Endothelial cell of umbilical vein (primary cell): ENCODE results near the gene CSNK1E. TPM values are rescaled to one million over a fixed set of nuclear protein-coding genes. Genes with fewer than 3 reads are reported as not detected.

Source experiments
- BruUV-seq: library from RNA; stranded (reverse); fragments of 400-500 nt; replicated peaks from 2 replicates; lab custom pipeline; 2021; lab: Mats Ljungman, UMichigan
- CTCF ChIA-PET: fragments of 300-600, 350-600 bp; sonication (Branson Sonifier 250); formaldehyde crosslinking; loops from one replicate; lab custom pipeline; 2021; ENCODE audit warnings: antibody characterized with exemption, inconsistent platforms; lab: Charles Lee
- POLR2A ChIA-PET: fragments of 300-600, 350-600 bp; sonication (Branson Sonifier 250); formaldehyde crosslinking; loops from one replicate; lab custom pipeline; 2021; ENCODE audit warnings: antibody characterized with exemption, inconsistent platforms; lab: Charles Lee
- DNase-seq: peaks from one replicate; pipeline ENCODE4 v3.0.0-alpha.2; 2011; ENCODE audit warnings: low read depth, low spot score
- FAIRE-seq: peaks from 2 replicates; lab custom pipeline; 2011; peaks lifted over from hg19 to GRCh38; lab: Jason Lieb, UNC
- H2AFZ ChIP-seq: 2 replicates; pipeline ENCODE4 v1.6.0; 2012; ENCODE audit warnings: low read depth, low read length, control low read depth, inconsistent platforms
- H3K27ac ChIP-seq: 2 replicates; pipeline ENCODE4 v1.5.1; 2011; ENCODE audit warnings: low read depth, mild to moderate bottlenecking, control low read depth, low read length, moderate library complexity; ENCODE audit not compliant: insufficient read depth
- H3K27me3 ChIP-seq, 2 experiments: 2 replicates each; pipeline versions ENCODE4 v1.6.0 to v1.6.1; 2011; ENCODE audit warnings: low read length in 2 of 2, mixed read lengths in 1 of 2; ENCODE audit not compliant: control insufficient read depth in 2 of 2, insufficient read depth in 2 of 2
- H3K36me3 ChIP-seq, 2 experiments: 2 replicates in 1 of 2; 3 replicates in 1 of 2; pipeline ENCODE4 v1.5.1; 2011; ENCODE audit warnings: low read length in 2 of 2, mild to moderate bottlenecking in 1 of 2, moderate library complexity in 1 of 2; ENCODE audit not compliant: control insufficient read depth in 2 of 2, insufficient read depth in 2 of 2; ENCODE audit errors: extremely low read depth in 1 of 2
- H3K4me1 ChIP-seq: 3 replicates; pipeline ENCODE4 v1.5.1; 2011; ENCODE audit warnings: mild to moderate bottlenecking, low read length; ENCODE audit not compliant: control insufficient read depth, insufficient read depth; ENCODE audit errors: extremely low read depth
- H3K4me2 ChIP-seq: 2 replicates; pipeline ENCODE4 v1.6.1; 2011; ENCODE audit warnings: low read length, control low read depth, mixed read lengths; ENCODE audit not compliant: insufficient read depth
- H3K4me3 ChIP-seq, 3 experiments: fragments of 200-600 bp in 1 of 3; sonication (generic), shearing (Covaris generic) in 1 of 3; replicated peaks in 1 of 3; 2 replicates each; pipeline ENCODE4 v1.5.1; 2011 to 2016; ENCODE audit warnings: control low read depth in 3 of 3, low read length in 3 of 3, mild to moderate bottlenecking in 2 of 3, inconsistent platforms in 1 of 3, low read depth in 1 of 3, moderate library complexity in 1 of 3; ENCODE audit not compliant: insufficient read depth in 1 of 3
- H3K79me2 ChIP-seq: 2 replicates; pipeline ENCODE4 v1.6.0; 2012; ENCODE audit warnings: low read length, inconsistent platforms; ENCODE audit not compliant: control insufficient read depth, insufficient read depth
- H3K9ac ChIP-seq: replicated peaks from 2 replicates; pipeline ENCODE3; 2011; ENCODE audit warnings: low read length, control low read depth; ENCODE audit not compliant: insufficient read depth; ENCODE audit errors: extremely low read depth
- H3K9me1 ChIP-seq: replicated peaks from 3 replicates; pipeline ENCODE4 v1.6.0; 2011; ENCODE audit warnings: mild to moderate bottlenecking, low read length; ENCODE audit not compliant: control insufficient read depth, insufficient read depth; ENCODE audit errors: extremely low read depth
- H3K9me3 ChIP-seq: replicated peaks from 2 replicates; pipeline ENCODE4 v1.5.1; 2012; ENCODE audit warnings: low read length, inconsistent platforms; ENCODE audit not compliant: control insufficient read depth, insufficient read depth
- H4K20me1 ChIP-seq: replicated peaks from 2 replicates; pipeline ENCODE3; 2011; ENCODE audit warnings: mild to moderate bottlenecking, low read length; ENCODE audit not compliant: control insufficient read depth, insufficient read depth; ENCODE audit errors: extremely low read depth
- CTCF ChIP-seq, 2 donors: IDR thresholded peaks; 1 replicate in 1 of 2; 2 replicates in 1 of 2; pipeline ENCODE4 v1.5.1; 2011; ENCODE audit warnings: low read length in 2 of 2, mild to moderate bottlenecking in 2 of 2, moderate library complexity in 2 of 2, control low read depth in 1 of 2, inconsistent platforms in 1 of 2, low read depth in 1 of 2; ENCODE audit not compliant: insufficient read depth in 1 of 2; ENCODE audit errors: extremely low read depth in 1 of 2
- EZH2 ChIP-seq: IDR thresholded peaks from 2 replicates; pipeline ENCODE4 v1.6.1; 2012; ENCODE audit warnings: borderline replicate concordance, low read depth, mild to moderate bottlenecking, moderate library complexity, low read length, inconsistent platforms; ENCODE audit not compliant: severe bottlenecking
- FOS ChIP-seq: IDR thresholded peaks from 2 replicates; pipeline ENCODE4 v1.6.1; 2011; ENCODE audit warnings: mild to moderate bottlenecking, low read length, moderate library complexity, borderline replicate concordance; ENCODE audit not compliant: insufficient read depth
- GATA2 ChIP-seq: IDR thresholded peaks from 2 replicates; pipeline ENCODE4 v1.7.0; 2011; ENCODE audit warnings: low read depth, mild to moderate bottlenecking, moderate library complexity, mixed read lengths, low read length; ENCODE audit not compliant: insufficient read length, insufficient read depth
- JUN ChIP-seq: IDR thresholded peaks from 2 replicates; pipeline ENCODE4 v1.6.1; 2011; ENCODE audit warnings: borderline replicate concordance, low read depth; ENCODE audit not compliant: insufficient read length, insufficient read depth
- MAX ChIP-seq: IDR thresholded peaks from 2 replicates; pipeline ENCODE4 v1.6.1; 2011; ENCODE audit not compliant: insufficient read depth, insufficient read length
- MYC ChIP-seq: IDR thresholded peaks from one replicate; pipeline ENCODE4 v1.6.1; 2011; ENCODE audit warnings: mild to moderate bottlenecking, low read depth, low read length
- POLR2A ChIP-seq: IDR thresholded peaks from 2 replicates; pipeline ENCODE4 v1.6.1; 2012; ENCODE audit warnings: low read depth, mild to moderate bottlenecking, control low read depth, low read length
- POLR2AphosphoS5 ChIP-seq: IDR thresholded peaks from 2 replicates; pipeline ENCODE4 v1.6.1; 2012; ENCODE audit warnings: low read depth, mild to moderate bottlenecking, control low read depth, low read length, moderate library complexity; ENCODE audit not compliant: insufficient read depth
- dilution Hi-C: fragments of 300-500 bp; cut with MboI; formaldehyde crosslinking; loops from one replicate; pipeline ENCODE4 v1.15.0; 2019; ENCODE audit warnings: low sequenced_read_pairs; ENCODE audit not compliant: extremely low pct_ligation_motif_present
- intact Hi-C: fragments of 100-400 bp; cut with micrococcal nuclease; formaldehyde crosslinking; loops from one replicate; pipeline ENCODE4 v1.10.0; 2022
- polyA plus RNA-seq, 4 experiments: library from polyadenylated mRNA; depleted of rRNA in 3 of 4; stranded (reverse) in 3 of 4; unstranded in 1 of 4; fragments of >200 nt; gene quantifications; 2 replicates each; pipeline versions ENCODE4 v1.2.1 to v1.2.3, GENCODE V29; 2011 to 2012; ENCODE audit warnings: missing spikeins in 1 of 4
- total RNA-seq: library from RNA; stranded (reverse); gene quantifications from 2 replicates; pipeline ENCODE4 v1.2.3, GENCODE V29; 2021

Gene CSNK1E
- total and polyA plus RNA-seq, 2 donors (not counting 3 experiments of a cell fraction or from before 2014, with no cell fraction given) = 259 to 262 TPM

- peak overlapping the region; percentile 14 for H3K9ac ChIP-seq
- H2AFZ ChIP-seq = no peak overlapping the region
- DNase-seq (peak; percentile 9), FAIRE-seq (peak; percentile 77)
- ChIA-PET POLR2A (interaction anchor here (0.5 kb wide), 1 partner anchor 178 kb away, joined by 3 read pairs; no protein-coding TSS in a partner anchor), CTCF (interaction anchor here (0.5 to 3.0 kb wide), 4 partner anchors 9 to 262 kb away, joined by 3 to 10 read pairs (median 8); no protein-coding TSS in a partner anchor)
- no peaks in the 10 kb centered on the region for H3K9me3 ChIP-seq
- no peak for TF ChIP-seq FOS
- TF ChIP-seq GATA2 = no peak
- TF ChIP-seq POLR2AphosphoS5 = no peak
- no peak for TF ChIP-seq POLR2A
- TF ChIP-seq MAX = no peak
- no peak for TF ChIP-seq MYC
- TF ChIP-seq JUN = no peak
- no peak for TF ChIP-seq CTCF (IDR thresholded peaks at IDR 0.05; ENCODE audit: extremely low read depth in 1 of 2, insufficient read depth in 1 of 2, low read depth in 1 of 2, low read length in 2 of 2)
- no peak for TF ChIP-seq EZH2
- peaks cover 77% of the 10 kb centered on the region for H3K79me2 ChIP-seq
- H3K36me3 ChIP-seq = peaks cover 8 to 28% of the 10 kb centered on the region in 2 experiments
- H3K4me3 ChIP-seq = peak overlapping the region in 2 of 3 experiments; percentile 84 to 98
- no peaks in the 10 kb centered on the region for H3K9me1 ChIP-seq
- H3K27me3 ChIP-seq = no peaks in the 10 kb centered on the region
- no TSS peak for BruUV-seq
- peak overlapping the region; percentile 93 for H3K4me2 ChIP-seq
- peak overlapping the region; percentile 61 for H3K27ac ChIP-seq
- peaks cover 5% of the 10 kb centered on the region for H4K20me1 ChIP-seq
- intact Hi-C loops (loop anchor here (5.0 kb wide), 1 partner anchor 42 kb away; the partner anchor contains the start of gene TMEM184B), dilution Hi-C loops (no loop called here)
- peaks cover 52% of the 10 kb centered on the region for H3K4me1 ChIP-seq
Observed at GRCh38 chr22:38314051-38314932, 2.9 kb downstream of the CSNK1E start.
